HCT116 (cell line): ENCODE measurements around the gene SLC16A7. TPM values are rescaled to one million over a fixed set of nuclear protein-coding genes. Genes with fewer than 3 reads are reported as not detected.

Experiments used
- ATAC-seq: fragments of 200-7000 bp; cut with Tn5 transposase; 2 replicates; pipeline ENCODE4 v1.9.1; 2020; ENCODE audit warnings: mild to moderate bottlenecking, moderate library complexity
- BruUV-seq: library from RNA; stranded (reverse); fragments of 400-500 nt; replicated peaks from 2 replicates; lab custom pipeline; 2021; lab: Mats Ljungman, UMichigan
- CTCF ChIA-PET: fragments of 300-600 bp; sonication (Branson Sonifier 250); formaldehyde crosslinking; loops from one replicate; lab custom pipeline; 2021; ENCODE audit warnings: antibody characterized with exemption; lab: Charles Lee
- POLR2A ChIA-PET: fragments of 300-600, 350-600 bp; sonication (Branson Sonifier 250); formaldehyde crosslinking; loops from one replicate; lab custom pipeline; 2021; ENCODE audit warnings: antibody characterized with exemption; lab: Charles Lee
- RAD21 ChIA-PET, 2 experiments: fragments of 300-600 bp; sonication (Branson Sonifier 250); formaldehyde crosslinking; loops; one replicate each; lab custom pipeline; 2023; ENCODE audit warnings: low total read pairs in 2 of 2; ENCODE audit not compliant: uncharacterized antibody in 2 of 2, unreplicated experiment in 2 of 2, low non-redundant PET in 1 of 2; lab: Charles Lee
- DNase-seq: peaks from one replicate; pipeline ENCODE4 v3.0.0-alpha.2; 2010; ENCODE audit warnings: low read depth, low spot score
- H2AFZ ChIP-seq: fragments of 200-600 bp; shearing (Covaris generic), sonication (generic); 2 replicates; pipeline ENCODE4 v1.6.1; 2017; ENCODE audit warnings: low read depth, mixed run types, mixed read lengths, antibody characterized with exemption, low read length; ENCODE audit not compliant: poor library complexity, severe bottlenecking
- H3K27ac ChIP-seq: 2 replicates; pipeline ENCODE4 v1.5.1; 2012; ENCODE audit warnings: low read depth, low read length
- H3K27me3 ChIP-seq: fragments of 200-600 bp; sonication (generic); 2 replicates; pipeline ENCODE4 v1.6.1; 2016; ENCODE audit warnings: mixed run types, low read length, mixed read lengths; ENCODE audit not compliant: insufficient read depth
- H3K36me3 ChIP-seq, 2 experiments: fragments of 200-500 bp in 1 of 2; fragments of 200-600 bp in 1 of 2; sonication (Bioruptor generic) in 1 of 2; sonication (generic) in 1 of 2; 2 replicates each; pipeline versions ENCODE4 v1.5.1 to v1.6.1; 2014 to 2016; ENCODE audit warnings: low read length in 2 of 2, inconsistent platforms in 1 of 2, mixed read lengths in 1 of 2, mixed run types in 1 of 2; ENCODE audit not compliant: insufficient read depth in 2 of 2, control insufficient read depth in 1 of 2
- H3K4me1 ChIP-seq, 2 experiments: fragments of 200-600 bp in 1 of 2; sonication (generic) in 1 of 2; 2 replicates each; pipeline versions ENCODE4 v1.5.1 to v1.6.1; 2012 to 2017; ENCODE audit warnings: low read length in 2 of 2, inconsistent platforms in 1 of 2, mild to moderate bottlenecking in 1 of 2, mixed read lengths in 1 of 2, mixed run types in 1 of 2, moderate library complexity in 1 of 2; ENCODE audit not compliant: insufficient read depth in 2 of 2, control insufficient read depth in 1 of 2
- H3K4me2 ChIP-seq: fragments of 200-600 bp; sonication (generic); 2 replicates; pipeline ENCODE4 v1.6.1; 2017; ENCODE audit warnings: mixed run types, low read length, mixed read lengths
- H3K4me3 ChIP-seq, 2 experiments: fragments of 200-600 bp in 1 of 2; sonication (generic) in 1 of 2; replicated peaks in 1 of 2; 2 replicates each; pipeline ENCODE4 v1.5.1; 2011 to 2016; ENCODE audit warnings: low read length in 2 of 2, control low read depth in 1 of 2, low read depth in 1 of 2, mild to moderate bottlenecking in 1 of 2, mixed read lengths in 1 of 2, mixed run types in 1 of 2
- H3K79me2 ChIP-seq: fragments of 200-600 bp; sonication (generic); 2 replicates; pipeline ENCODE4 v1.6.1; 2017; ENCODE audit warnings: mild to moderate bottlenecking, mixed run types, low read length, moderate library complexity, mixed read lengths; ENCODE audit not compliant: insufficient read depth
- H3K9ac ChIP-seq: fragments of 200-600 bp; sonication (generic); 2 replicates; pipeline ENCODE4 v1.6.1; 2016; ENCODE audit warnings: low read length, mixed read lengths
- H3K9me2 ChIP-seq: fragments of 200-600 bp; sonication (generic), shearing (Covaris generic); 2 replicates; pipeline ENCODE4 v1.6.1; 2017; ENCODE audit warnings: mixed run types, mild to moderate bottlenecking, moderate library complexity; ENCODE audit not compliant: insufficient read depth
- H3K9me3 ChIP-seq, 2 experiments: fragments of 200-500 bp in 1 of 2; fragments of 200-600 bp in 1 of 2; sonication (Bioruptor generic) in 1 of 2; sonication (generic) in 1 of 2; 2 replicates each; pipeline ENCODE4 v1.6.1; 2014 to 2017; ENCODE audit warnings: low read length in 2 of 2, mixed read lengths in 2 of 2, inconsistent platforms in 1 of 2, low read depth in 1 of 2, mild to moderate bottlenecking in 1 of 2, mixed run types in 1 of 2, moderate library complexity in 1 of 2; ENCODE audit not compliant: control insufficient read depth in 1 of 2, insufficient read depth in 1 of 2
- H4K20me1 ChIP-seq: fragments of 200-600 bp; sonication (generic), shearing (Covaris generic); 2 replicates; pipeline ENCODE4 v1.6.1; 2017; ENCODE audit warnings: mixed run types, mild to moderate bottlenecking, moderate library complexity; ENCODE audit not compliant: insufficient read depth
- CTCF ChIP-seq, 3 experiments: fragments of 200-600 bp in 1 of 3; sonication (generic) in 1 of 3; IDR thresholded peaks in 2 of 3; conservative IDR thresholded peaks in 1 of 3; 2 replicates each; pipeline ENCODE4 v1.5.1; 2012 to 2017; ENCODE audit warnings: low read depth in 2 of 3, low read length in 2 of 3, antibody characterized with exemption in 1 of 3, borderline replicate concordance in 1 of 3, control low read depth in 1 of 3, mild to moderate bottlenecking in 1 of 3, mixed read lengths in 1 of 3, mixed run types in 1 of 3, moderate library complexity in 1 of 3; ENCODE audit not compliant: insufficient read depth in 1 of 3
- ELF1 ChIP-seq: IDR thresholded peaks from 2 replicates; pipeline ENCODE4 v1.6.1; 2012; ENCODE audit warnings: low read depth, borderline replicate concordance
- POLR2A ChIP-seq: IDR thresholded peaks from 2 replicates; pipeline ENCODE4 v1.7.0; 2011; ENCODE audit warnings: borderline replicate concordance; ENCODE audit not compliant: insufficient read depth, insufficient read length; ENCODE audit errors: extremely low read depth
- RAD21 ChIP-seq: IDR thresholded peaks from 2 replicates; pipeline ENCODE4 v1.6.1; 2012; ENCODE audit warnings: low read depth, mild to moderate bottlenecking
- intact Hi-C: fragments of 100-400 bp; cut with micrococcal nuclease; formaldehyde crosslinking; loops from 2 replicates; pipeline ENCODE4 v1.10.0; 2022
- total RNA-seq: library from RNA; stranded (reverse); gene quantifications from one replicate; pipeline ENCODE4 v1.2.1, GENCODE V29; 2021; ENCODE audit not compliant: unreplicated experiment

SLC16A7 gene
- total RNA-seq, 1 experiment from 2014 or later = 10.0 TPM

GRCh38 chr12:59834659-59835474 lies 239.0 kb downstream of the SLC16A7 start:
- RAD21 ChIA-PET = no interaction called here
- no peaks in the 10 kb centered on the region for H3K36me3 ChIP-seq
- no peak overlapping the region for H2AFZ ChIP-seq
- no peaks in the 10 kb centered on the region for H3K27me3 ChIP-seq
- CTCF ChIA-PET = interaction anchor here (0.7 to 1.5 kb wide), 15 partner anchors 9 to 1143 kb away, joined by 3 to 15 read pairs (median 4); no protein-coding TSS in a partner anchor
- TF ChIP-seq CTCF (IDR thresholded peaks at IDR 0.05 in 2 of 3, conservative IDR thresholded peaks at IDR 0.05 in 1 of 3; ENCODE audit: borderline replicate concordance in 1 of 3, insufficient read depth in 1 of 3, low read depth in 2 of 3, low read length in 2 of 3) = peak; percentile 52 to 77 (median 62); a peak in 5 of 6 replicates
- TF ChIP-seq POLR2A = no peak
- TF ChIP-seq ELF1 = no peak
- peak; percentile 42; the same call in 1 of the 2 replicates for TF ChIP-seq RAD21
- POLR2A ChIA-PET = no interaction called here
- H3K4me1 ChIP-seq = no peaks in the 10 kb centered on the region
- no peak overlapping the region for H3K9ac ChIP-seq
- no TSS peak for BruUV-seq
- intact Hi-C loops = loop anchor here (5.0 to 10.0 kb wide), 2 partner anchors 433 to 720 kb away; no protein-coding TSS in a partner anchor
- ATAC-seq = peak; percentile 72; the same call in 1 of the 2 replicates
- DNase-seq = peak; percentile 13
- no peaks in the 10 kb centered on the region for H3K9me3 ChIP-seq
- H3K79me2 ChIP-seq = no peaks in the 10 kb centered on the region
- H3K9me2 ChIP-seq = no peaks in the 10 kb centered on the region
- no peak overlapping the region for H3K27ac ChIP-seq
- no peak overlapping the region for H3K4me3 ChIP-seq
- no peak overlapping the region for H3K4me2 ChIP-seq
- no peaks in the 10 kb centered on the region for H4K20me1 ChIP-seq
